HG03378 (cell line): ENCODE data around the gene MAP2K5.
"Not testable (repeated sequence)": the region's sequence is repeated elsewhere in the genome, so short reads cannot be mapped to it uniquely, and the experiment has no call there.

ENCODE experiments used
- ATAC-seq: cut with Tn5 transposase; IDR thresholded peaks from one replicate; pipeline ENCODE4 v1.9.1; 2021; ENCODE audit warnings: mild to moderate bottlenecking, moderate library complexity; ENCODE audit not compliant: unreplicated experiment

Gene MAP2K5

DNA sequence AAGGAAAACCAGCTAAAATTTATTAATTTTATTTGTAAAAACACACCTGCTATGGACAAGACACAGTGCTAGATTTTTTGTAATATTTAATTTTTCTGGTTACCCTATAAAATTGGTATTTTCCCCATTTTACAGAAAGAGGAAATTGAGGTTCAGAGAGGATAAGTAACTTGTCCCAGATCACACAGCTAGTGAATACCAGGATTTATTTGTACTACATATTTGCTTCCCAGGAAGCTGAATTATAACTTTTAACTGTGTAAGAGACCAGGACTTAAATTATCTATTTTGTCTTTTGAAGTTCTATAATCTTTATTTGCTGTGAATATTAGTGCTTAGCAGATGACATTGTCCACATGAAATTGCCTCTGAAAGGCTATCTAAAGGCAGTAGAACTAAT is 49.7 kb downstream of the MAP2K5 start:
- no peak for ATAC-seq

DNA sequence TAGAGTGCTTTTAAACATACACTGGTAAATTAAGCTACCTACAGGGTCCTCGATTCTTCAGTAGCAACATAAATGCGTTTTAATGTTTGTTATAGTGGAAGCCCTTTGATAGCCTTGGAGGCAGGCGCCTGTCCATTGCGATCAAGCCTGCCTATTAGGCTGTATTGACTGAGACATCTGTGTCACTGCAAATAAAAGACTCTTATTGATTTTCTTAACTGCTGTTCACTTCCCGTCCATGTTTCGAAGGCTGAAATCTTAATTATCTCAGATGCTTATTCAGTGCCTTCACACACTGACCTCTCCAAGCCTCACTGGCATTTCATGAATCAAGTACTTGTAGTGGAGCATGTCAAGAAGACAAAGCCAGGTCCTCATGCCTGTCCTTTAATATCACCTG is 51.1 kb downstream of the MAP2K5 start:
- no peak for ATAC-seq

DNA sequence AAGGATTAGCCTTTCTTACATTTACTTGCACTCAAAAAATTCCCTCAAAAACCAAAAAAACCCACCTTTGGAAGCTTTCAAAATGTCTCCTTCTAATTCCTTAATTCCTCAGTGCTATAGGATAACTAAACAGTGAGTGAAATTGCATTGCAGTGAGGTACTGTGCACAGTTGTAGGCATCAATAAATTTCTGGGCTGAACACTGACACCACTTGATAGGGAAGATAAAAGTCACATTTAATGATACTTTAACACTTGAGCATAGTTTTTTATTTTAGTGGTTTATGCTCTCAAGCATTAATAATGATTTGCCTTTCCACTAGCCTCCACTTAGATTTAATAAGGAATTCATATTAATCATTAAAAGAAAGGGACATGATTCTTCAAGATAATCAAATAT is 52.3 kb downstream of the MAP2K5 start:
- ATAC-seq, result no peak

DNA sequence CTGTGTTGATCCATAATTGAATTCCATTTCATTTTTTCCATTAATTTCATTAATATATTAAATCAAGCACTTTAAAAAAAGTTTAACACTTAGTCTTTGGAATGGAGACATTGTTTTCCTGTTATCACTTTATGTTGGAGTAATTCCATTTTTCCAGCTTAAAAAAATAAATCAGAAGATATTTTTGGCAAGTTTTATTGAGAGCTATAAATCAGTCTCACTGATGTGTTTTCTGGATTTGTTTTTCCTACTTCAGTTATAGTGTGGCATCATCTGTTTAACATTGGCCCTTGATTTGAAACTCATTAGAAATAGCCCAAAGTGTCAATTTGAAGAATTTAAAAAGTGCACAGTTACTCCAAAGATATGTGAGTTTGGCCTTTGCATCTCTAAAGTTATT is 53.1 kb downstream of the MAP2K5 start:
- ATAC-seq, result no peak

DNA sequence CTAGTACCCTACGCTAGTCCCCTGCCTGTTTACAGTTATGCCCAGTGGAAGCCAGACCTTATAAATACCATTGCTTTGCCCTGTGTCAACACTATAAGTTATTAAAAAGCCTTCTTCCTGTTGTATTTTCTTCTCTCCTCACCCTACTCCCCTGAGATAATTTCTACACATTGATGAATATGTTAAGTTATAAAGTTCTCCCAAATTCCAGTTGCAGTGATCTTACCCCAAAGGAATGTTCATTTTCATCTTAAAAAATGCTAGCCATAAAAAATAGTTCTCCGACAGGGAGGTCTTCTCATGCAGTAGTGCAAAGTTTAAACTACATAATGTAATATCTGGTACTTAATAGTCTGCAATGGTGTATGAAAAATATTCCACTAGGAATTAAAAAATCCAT is 58.6 kb downstream of the MAP2K5 start:
- ATAC-seq, result no peak

DNA sequence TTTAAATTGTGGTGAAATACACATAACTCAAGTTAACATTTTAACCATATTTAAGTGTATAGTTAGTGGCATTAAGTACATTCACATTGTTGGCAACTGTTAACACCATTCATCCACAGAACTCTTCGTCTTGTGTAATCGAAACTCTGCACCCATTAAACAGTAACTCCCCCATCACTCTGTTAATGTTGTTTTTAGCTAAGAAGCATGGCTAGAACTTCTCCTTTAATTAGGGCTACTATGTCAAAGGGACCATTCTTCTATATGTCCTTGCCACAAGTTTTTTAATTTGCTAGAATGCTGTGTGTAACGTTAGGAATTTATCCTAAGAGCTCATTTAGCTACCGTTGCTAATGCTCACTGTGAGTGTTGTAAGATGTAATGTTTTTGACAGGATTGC is 60.6 kb downstream of the MAP2K5 start:
- no peak for ATAC-seq

DNA sequence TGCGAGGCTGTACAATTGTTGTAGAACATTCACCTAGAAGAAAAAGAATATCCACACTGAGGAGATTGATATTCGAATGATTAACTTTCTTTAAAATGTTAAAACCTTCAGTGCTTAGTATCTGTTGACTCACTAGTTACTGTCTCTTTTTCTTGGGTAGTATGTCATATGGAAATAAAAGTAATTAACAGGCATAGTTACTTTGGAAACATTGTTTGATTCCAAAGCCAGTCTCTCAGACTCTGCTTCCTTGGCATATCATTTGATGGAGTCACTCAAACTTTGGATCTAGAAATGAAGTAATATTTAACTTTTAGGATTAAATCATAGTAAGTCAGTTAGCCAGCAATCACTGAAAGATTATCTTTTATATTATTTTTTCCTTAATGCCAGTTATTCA is 63.4 kb downstream of the MAP2K5 start:
- no peak for ATAC-seq

DNA sequence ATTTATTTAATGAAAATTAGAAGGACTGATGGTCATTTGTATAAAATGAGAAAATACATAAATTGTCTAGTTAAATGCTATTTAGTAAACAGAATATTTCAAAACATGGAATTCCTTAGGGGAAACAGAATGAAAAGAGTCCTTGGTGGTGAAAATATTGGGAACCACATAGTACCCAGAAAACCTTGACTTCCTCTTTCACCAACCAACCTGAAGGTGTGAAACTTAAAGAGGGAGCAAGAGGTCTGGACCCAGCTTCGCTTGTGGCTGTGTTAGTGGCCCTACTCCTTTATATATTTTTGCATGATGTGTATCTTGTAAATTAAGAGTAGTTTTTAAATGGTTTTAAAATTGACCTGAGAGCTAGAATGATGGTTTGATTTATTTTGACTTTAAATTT is 64.2 kb downstream of the MAP2K5 start:
- ATAC-seq, result no peak

DNA sequence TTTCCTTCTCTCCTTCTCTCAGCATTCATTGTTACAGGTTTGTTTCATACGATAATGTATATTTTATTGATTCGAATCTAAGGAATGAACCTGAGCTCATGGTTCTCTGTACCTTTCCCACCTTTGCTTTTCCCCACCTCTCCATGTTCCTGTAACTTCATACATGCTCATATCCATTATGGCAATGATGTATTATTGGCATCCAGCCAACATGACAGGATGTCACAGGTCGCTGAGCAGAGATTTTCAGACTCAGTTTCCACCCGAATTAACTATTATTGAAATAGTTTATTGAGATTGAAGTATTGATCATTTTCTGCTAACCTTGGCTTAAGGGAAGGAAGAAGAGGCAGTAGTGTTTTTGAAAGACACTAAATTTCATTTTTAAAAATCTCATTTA is 64.8 kb downstream of the MAP2K5 start:
- ATAC-seq, result no peak

DNA sequence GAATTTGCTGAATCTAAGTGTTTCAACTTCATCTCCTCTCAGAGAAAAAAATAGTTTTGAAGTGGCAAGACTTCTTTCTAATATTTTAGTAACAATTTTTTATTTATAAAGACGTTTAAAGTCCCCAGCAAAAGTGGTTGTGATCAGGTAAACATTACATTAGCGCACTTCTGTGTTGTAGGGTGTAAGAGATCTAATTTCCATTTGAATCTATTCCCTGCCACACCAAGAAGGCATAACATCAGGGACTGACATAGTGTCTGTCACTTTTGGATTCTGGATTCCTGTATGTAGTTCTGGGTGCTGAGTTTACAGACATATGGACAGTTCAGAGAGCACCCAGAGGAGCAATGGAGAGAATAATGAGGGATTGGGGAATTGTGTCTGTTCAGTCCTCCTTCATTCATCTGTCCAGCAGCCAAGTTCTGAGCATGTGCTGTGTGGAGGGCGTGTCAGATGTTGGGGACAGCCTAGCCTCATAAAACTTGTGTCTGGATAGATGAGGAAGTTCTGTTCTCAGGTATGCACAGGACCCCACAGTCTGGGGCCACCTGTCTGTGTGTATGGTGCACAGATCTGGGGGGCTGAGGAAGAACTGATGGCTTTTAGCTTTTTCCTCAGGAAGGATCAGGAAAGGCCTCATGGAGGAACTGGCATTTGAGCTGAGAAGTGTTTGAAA is 65.6 kb downstream of the MAP2K5 start:
- ATAC-seq, result no peak

DNA sequence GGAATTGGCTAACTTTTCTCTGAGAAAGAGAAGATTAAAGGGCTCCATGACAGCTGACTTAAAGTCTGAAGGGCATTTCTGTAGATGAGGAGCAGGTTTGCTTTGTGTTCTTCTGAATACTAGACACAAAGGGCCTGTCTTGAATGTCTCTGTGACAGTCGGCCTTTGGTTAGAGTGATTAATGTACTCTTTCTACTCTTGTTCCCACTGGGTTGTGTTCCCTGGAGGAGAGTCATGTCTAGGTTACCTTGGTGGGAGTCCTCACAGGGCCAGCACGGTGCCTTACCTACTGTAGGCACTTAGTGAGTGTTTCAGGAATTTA is 66.1 kb downstream of the MAP2K5 start:
- no peak for ATAC-seq

DNA sequence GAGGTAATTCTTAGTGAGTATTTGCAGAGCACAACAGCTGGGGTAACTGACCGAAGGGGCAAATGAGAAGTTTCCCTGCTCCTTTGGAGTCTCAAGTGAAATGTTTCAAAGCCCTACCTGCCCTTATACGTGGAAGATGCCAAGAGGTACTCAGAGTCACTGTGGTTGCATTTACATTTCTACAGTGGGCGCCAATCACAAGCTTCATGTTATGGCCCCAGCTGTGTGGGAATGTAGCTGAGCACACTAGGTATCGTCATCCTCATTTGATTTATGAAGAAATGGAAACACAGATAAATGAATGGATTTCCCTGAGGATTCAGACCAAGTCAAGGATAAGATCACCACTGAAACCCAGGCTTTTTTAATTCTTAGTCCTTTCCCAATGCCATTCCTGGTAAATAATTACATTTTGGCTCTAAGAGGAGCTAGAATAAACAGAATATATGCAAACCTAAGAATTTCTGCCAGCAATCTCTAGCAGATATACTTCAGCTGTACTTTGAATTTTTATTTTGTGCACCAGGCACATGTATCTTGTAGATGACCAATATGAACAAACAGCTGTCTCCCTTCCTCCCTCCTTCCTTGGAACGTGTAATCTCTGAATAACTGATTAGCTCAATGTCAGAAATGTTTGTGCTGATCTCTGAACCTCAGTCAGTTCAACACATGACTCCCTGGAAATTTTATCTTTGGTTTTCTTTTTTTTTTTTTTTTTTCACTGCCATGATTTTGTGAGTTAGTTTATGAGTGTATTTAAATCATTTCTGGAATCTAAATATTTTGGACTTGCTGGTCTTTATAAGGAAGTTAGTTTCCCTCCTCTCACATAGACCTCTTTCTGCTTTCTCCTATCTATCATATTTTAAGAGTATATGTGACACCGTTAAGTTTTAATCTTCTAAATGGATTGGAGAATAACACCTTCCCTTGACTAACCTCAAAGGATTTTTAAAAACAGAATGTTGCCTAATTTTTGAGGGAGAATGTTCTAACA is 69.2 kb downstream of the MAP2K5 start:
- ATAC-seq, result no peak

DNA sequence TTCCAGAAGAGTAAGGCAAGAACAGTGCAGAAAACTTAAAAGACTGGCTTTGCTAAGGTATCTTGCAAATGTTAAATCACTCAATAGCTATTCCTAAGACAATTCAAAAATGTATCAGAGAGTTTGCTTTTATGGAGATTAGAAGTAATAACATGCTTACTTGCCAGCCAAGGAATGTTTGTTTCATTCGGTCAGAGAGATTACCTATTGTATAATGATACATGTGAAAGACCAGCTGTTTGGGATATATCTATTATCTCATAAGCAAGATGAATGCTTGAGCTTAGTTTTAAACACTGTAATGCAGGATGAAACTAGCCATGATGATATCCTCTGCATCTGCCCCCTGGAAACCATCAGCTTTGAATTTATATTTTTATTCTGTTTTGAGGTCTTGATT is 70.7 kb downstream of the MAP2K5 start:
- no peak for ATAC-seq

DNA sequence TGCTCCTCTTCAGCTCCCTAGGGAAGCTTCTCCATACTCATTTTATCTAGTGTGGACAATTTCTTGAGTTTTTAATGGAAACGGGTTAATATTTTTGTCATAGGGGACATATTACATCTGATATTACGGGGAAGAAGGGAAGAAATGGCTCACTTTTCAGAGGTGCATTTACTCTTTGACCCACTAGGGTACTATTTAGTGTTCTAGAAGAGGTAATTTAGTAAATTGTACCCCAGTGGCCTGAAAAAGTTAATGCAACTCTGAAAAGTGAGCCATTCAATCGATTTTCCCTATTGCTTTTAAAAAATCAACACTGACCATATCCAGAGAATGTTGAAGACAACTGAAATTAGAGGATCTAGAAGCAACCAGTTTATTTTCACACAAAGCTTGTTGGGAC is 71.2 kb downstream of the MAP2K5 start:
- ATAC-seq, result no peak

DNA sequence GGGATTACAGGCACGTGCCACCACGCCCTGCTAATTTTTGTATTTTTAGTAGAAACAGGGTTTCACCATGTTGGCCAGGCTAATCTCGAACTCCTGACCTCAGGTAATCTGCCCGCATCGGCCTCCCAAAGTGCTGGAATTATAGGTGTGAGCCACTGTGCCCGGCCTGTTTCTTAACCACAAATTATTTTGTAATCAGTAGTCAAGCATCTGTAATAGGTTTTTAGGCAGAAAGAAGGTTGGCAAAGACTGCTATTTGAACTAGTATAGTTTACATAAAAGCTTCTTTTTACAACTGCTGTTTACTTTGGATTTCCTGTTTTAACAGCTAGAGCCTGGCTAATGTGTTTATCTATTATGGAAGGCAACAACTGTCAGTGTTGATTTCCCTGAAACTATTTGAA is 72.6 kb downstream of the MAP2K5 start:
- ATAC-seq, result not testable (repeated sequence)

DNA sequence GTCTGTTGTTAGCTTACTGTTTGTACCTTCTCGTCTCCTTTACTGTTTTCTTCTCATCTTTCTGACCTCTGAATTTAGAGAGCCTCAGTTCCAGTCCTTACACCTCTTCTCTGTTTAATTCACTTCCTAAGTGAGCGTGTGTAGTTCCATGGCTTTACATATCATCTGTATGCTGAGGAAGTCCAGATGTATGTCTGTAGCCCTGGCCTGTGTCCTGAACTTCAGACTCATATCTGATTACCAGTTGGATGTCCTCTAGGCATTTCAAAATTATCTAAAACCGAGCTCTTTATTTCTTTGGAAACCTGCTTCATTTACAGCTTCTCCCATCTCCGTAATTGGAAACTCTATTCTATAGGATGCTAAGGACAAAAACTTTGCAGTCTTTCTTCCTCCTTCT is 75.8 kb downstream of the MAP2K5 start:
- ATAC-seq, result no peak

DNA sequence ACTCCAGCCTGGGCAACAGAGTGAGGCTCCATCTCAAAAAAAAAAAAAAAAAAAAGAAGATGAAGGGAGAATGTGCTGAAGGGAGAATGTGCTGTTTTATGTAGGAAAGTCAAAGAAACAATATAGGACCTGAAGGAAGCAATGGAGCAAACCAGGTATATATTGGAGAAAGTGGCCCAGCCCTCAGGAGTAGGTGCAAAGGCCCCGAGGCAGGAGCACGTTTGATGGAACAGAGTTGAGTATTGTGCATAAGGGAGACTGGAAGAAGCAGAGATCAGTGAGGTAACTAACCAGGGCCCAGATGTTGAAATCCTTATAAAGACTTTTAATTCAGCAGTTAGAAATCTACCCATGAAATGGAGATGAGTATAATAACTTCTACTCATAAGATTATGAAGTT is 79.6 kb downstream of the MAP2K5 start:
- no peak for ATAC-seq

DNA sequence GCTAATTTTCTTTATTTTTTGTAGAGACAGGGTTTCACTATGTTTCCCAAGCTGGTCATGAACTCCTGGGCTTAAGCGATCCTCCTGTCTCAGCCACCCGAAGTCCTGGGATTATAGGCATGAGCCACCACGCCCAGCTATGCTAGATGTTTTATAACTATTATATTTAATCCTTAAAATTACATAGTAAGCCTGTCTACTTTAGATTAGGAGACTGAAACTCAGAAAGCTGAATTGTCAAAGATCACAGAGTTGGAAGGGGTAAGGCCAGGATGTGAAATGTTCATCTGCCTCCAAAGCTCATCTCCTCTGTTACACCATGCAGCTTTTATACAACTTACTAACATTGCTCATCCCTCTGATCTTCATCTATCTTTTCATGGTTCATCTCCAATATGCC is 89.8 kb downstream of the MAP2K5 start:
- ATAC-seq, result no peak

DNA sequence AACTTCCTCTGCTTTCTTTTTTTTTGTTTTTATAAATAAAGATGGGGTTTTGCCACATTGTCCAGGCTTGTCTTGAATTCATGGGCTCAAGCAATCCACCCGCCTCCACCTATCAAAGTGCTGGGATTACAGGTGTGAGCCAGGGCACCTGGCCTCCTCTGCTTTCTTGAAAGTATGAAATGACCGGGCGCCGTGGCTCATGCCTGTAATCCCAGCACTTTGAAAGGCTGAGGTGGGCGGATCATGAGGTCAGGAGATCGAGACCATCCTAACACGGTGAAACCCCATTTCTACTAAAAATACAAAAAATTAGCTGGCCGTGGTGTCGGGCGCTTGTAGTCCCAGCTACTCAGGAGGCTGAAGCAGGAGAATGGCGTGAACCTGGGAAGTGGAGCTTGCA is 93.4 kb downstream of the MAP2K5 start:
- not testable (repeated sequence) for ATAC-seq

DNA sequence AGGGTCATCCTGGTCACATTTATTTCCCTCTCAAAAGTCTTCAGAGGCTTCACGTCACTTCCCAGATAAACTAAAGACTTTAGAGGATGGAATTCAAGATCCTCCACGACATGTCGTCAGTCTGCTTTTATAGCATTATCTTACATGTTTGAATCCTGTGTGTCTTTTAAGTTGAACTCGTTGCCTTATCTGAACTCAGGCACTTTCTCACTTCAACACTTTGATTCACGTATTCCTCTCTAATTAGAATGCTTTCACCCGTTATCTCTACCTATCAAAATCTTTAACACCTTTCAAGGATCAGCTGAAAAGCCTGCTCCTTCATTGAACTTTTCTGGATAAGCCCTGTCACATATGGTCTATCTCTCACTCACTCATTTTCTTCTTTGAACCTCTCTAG is 97.1 kb downstream of the MAP2K5 start:
- no peak for ATAC-seq

DNA sequence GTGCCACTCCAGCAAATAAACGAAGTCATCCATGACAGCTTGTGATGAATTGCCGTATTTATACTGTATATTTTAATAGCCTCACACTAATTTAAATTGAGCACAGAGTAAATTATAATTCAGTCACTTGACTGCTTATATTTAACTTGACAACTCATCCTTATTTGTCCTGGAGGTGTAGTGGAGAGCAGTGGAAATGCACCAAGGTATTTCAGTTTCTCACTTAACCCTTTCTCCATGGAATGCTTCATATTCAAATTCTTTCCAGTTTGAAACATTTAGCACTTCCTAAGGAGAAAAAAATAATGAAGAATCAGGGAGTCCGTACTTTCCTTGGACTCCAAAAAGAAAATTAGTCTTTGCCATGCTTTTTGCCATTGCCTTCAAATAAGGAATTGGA is 99.0 kb downstream of the MAP2K5 start:
- no peak for ATAC-seq

DNA sequence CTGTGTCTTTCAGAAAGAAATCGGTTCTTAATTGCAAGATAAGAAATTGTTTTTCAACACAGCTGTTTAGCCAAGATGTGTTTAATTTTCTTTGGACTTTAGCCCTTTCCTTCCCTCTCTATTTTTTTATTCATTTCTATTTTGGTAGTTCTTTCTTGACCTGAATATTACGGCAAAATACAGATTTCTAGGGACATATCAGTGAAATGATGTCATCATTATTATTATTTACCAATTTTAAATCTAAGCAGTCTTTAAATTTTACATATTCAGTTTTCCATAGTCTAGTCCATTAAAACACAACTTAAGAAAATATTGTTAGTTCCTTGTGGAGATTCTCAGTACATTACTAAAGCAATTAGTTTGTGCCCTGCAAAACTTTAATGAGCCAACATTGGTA is 104.3 kb downstream of the MAP2K5 start:
- no peak for ATAC-seq
